ENCODE data around the gene TANGO6. TPM values are rescaled to one million over a fixed set of nuclear protein-coding genes. Genes with fewer than 3 reads are reported as not detected.

The TANGO6 gene
- total and polyA plus RNA-seq, 2 of the 8 experiments (the other 6 are each of a cell fraction or from before 2014, with no cell fraction given) = 5.0 to 19.5 TPM

DNA sequence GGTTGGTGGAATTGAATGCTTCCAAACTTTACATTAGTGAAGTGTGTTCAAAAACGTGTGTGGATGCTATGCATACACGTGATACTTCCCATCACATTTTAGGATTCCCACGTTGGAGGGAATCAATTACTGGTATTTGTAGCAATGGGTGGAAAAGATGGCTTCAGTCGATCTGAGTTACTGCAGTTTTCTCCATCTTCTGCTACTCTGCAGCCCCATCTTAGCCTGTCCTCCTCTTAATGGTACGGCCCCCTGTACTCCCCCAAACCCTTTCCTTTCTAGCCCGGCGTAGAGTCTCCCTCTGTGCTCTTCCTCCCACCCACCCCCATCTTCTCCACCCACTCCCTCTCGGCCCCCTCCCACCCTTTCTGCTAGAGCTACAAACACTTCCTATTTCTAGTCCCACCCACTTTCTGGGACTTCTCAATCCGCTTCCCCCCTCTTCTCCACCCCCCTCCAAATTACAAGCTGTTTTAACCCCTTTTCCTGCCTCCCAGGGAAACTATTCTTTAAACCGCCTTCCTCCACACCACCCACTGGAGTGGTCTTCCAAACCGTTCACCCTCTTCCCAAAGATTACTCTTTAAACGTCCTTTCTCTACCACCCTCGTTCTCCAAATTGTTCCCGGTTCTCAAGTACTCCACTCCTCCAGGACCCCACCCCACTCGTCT, 288.0 kb downstream of the TANGO6 start (continued):
- TF ChIP-seq CHD7 (IDR thresholded peaks at IDR 0.05; ENCODE audit: insufficient replicate concordance, low read length) (no peak), SP2 (IDR thresholded peaks at IDR 0.05; ENCODE audit: low read length) (no peak), EP300 (IDR thresholded peaks at IDR 0.05; ENCODE audit: borderline replicate concordance in 1 of 2, low read depth in 2 of 2, low read length in 2 of 2) (no peak), HDAC2 (IDR thresholded peaks at IDR 0.05; ENCODE audit: borderline replicate concordance in 1 of 2, low read depth in 2 of 2, low read length in 2 of 2) (no peak), POLR2A (IDR thresholded peaks at IDR 0.05; ENCODE audit: control extremely low read depth in 1 of 2, low read depth in 2 of 2, low read length in 2 of 2) (peak; percentile 28 to 58; a peak in 2 of 3 replicates), RFX5 (IDR thresholded peaks at IDR 0.05; ENCODE audit: borderline replicate concordance, low read depth, low read length) (no peak), KDM5A (IDR thresholded peaks at IDR 0.05; ENCODE audit: low read length) (no peak), KDM4A (IDR thresholded peaks at IDR 0.05; ENCODE audit: low read depth, low read length, severe bottlenecking) (no peak), CTBP2 (IDR thresholded peaks at IDR 0.05; ENCODE audit: borderline replicate concordance, insufficient read depth, insufficient read length, low read length) (no peak)
